Measurements from ENCODE around the gene AMBP.

Gene AMBP

GRCh38 chr9:114031037-114031630 is 47.0 kb downstream of the AMBP start:
- DNase-seq (ENCODE audit: low read depth in 2 of 2) = no peak

GRCh38 chr9:114030364-114030763 is 47.7 kb downstream of the AMBP start:
- no peak for DNase-seq (ENCODE audit: low read depth in 2 of 2)

GRCh38 chr9:114029311-114030170 is 48.6 kb downstream of the AMBP start:
- DNase-seq (ENCODE audit: low read depth in 2 of 2) = no peak

GRCh38 chr9:114028646-114029045 is 49.5 kb downstream of the AMBP start:
- no peak for DNase-seq (ENCODE audit: low read depth in 2 of 2)

GRCh38 chr9:114027863-114028465 is 50.1 kb downstream of the AMBP start:
- no peak for DNase-seq (ENCODE audit: low read depth in 2 of 2)

GRCh38 chr9:114027159-114027862 is 50.8 kb downstream of the AMBP start:
- no peak for DNase-seq (ENCODE audit: low read depth in 2 of 2)

- DNase-seq (ENCODE audit: low read depth in 2 of 2) = no peak
Measured at GRCh38 chr9:114026335-114026734, 51.8 kb downstream of the AMBP start.

- DNase-seq (ENCODE audit: low read depth in 2 of 2) = no peak
Measured at GRCh38 chr9:114025760-114026159, 52.3 kb downstream of the AMBP start.

GRCh38 chr9:114025196-114025753 is 52.8 kb downstream of the AMBP start:
- DNase-seq (ENCODE audit: low read depth in 2 of 2) = no peak

GRCh38 chr9:114023961-114024360 is 54.1 kb downstream of the AMBP start:
- no peak for DNase-seq (ENCODE audit: low read depth in 2 of 2)

- DNase-seq (ENCODE audit: low read depth in 2 of 2) = no peak
Measured at GRCh38 chr9:114021578-114021977, 56.5 kb downstream of the AMBP start.

GRCh38 chr9:114017741-114018715 is 60.1 kb downstream of the AMBP start:
- DNase-seq (ENCODE audit: low read depth in 2 of 2) = no peak

- no peak for DNase-seq (ENCODE audit: low read depth in 2 of 2)
Measured at GRCh38 chr9:114016629-114017423, 61.3 kb downstream of the AMBP start.

- no peak for DNase-seq (ENCODE audit: low read depth in 2 of 2)
Measured at GRCh38 chr9:114016101-114016500, 62.0 kb downstream of the AMBP start.

- DNase-seq (ENCODE audit: low read depth in 2 of 2) = no peak
Measured at GRCh38 chr9:114015607-114016006, 62.5 kb downstream of the AMBP start.

GRCh38 chr9:114014044-114014443 is 64.1 kb downstream of the AMBP start:
- no peak for DNase-seq (ENCODE audit: low read depth in 2 of 2)

GRCh38 chr9:114012126-114012525 is 66.0 kb downstream of the AMBP start:
- DNase-seq (ENCODE audit: low read depth in 2 of 2) = no peak

GRCh38 chr9:114011313-114011712 is 66.8 kb downstream of the AMBP start:
- DNase-seq (ENCODE audit: low read depth in 2 of 2) = no peak

Measured in stimulated activated CD8-positive, alpha-beta memory T cell treated with anti-CD3 and anti-CD28 coated beads, Interleukin-7, amount 100 ng/mL, for 4 hours (primary cell).